ENCODE measurements around the gene PRRG3.

DNA sequence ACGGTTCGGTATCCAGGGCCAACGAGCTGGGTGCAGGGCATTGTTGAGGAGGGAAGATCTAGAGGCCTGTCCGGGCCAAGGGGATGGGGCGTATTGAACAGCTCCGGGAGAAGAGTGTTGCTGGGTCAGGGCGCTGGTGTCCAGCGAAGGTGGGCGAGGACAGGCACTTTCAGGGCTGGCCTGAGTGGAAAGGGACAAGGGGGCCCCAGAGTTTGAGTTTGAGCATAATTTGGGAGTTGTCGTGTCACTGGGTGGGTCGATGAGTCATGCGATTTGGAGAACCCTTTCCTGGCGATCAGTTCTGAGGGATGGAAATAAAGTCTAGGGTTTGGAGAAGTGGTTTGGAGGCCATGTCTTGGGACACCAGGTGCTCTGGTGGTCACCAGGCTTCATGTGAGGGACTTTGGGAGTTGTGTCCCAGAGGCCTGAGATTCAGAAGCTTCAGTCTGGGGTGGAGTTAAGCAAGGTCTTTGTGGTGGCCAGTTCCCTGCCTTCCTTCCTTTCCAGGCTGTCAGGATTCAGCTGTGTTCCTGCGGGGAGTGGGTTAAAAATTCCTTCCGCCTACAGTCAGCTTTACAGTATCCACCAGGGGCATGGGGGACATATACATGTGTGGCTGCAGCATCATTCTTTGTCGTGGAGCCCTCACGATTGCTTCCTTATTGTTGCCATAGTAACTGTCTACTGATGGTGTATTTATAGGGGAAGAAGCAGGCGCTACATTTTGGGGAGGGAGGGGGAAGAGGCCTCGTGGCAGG, 504 bp downstream of the PRRG3 start:
- no peak for TF ChIP-seq EZH2 (IDR thresholded peaks at IDR 0.05)
- no peak for TF ChIP-seq POLR2AphosphoS5 (IDR thresholded peaks at IDR 0.05; ENCODE audit: borderline replicate concordance, low read depth, low read length)
- TF ChIP-seq FOXP2 (optimal IDR thresholded peaks at IDR 0.05; ENCODE audit: control extremely low read depth, extremely low read length, insufficient read depth) = no peak

Data from SK-N-MC (cell line).